WTC11 (cell line): ENCODE results near the gene ZKSCAN8. TPM values are rescaled to one million over a fixed set of nuclear protein-coding genes. Genes with fewer than 3 reads are reported as not detected.

Experiments used
- ATAC-seq: fragments of 200-7000 bp; cut with Tn5 transposase; 2 replicates; pipeline ENCODE4 v1.10.0; 2021; ENCODE audit warnings: mild to moderate bottlenecking, moderate library complexity
- CTCF ChIA-PET: fragments of 300-600 bp; sonication (Branson Sonifier 250); formaldehyde crosslinking; loops from one replicate; lab custom pipeline; 2021; ENCODE audit warnings: antibody characterized with exemption; lab: Charles Lee
- POLR2A ChIA-PET: fragments of 350-600 bp; sonication (Branson Sonifier 250); formaldehyde crosslinking; loops from one replicate; lab custom pipeline; 2021; ENCODE audit warnings: antibody characterized with exemption; lab: Charles Lee
- DNase-seq: peaks from one replicate; pipeline ENCODE4 v3.0.0; 2021; ENCODE audit warnings: low spot score
- H3K27ac Mint-ChIP-seq: 2 replicates; pipeline ENCODE4 v1.8.0; 2021; ENCODE audit warnings: mixed read lengths
- H3K27me3 Mint-ChIP-seq: 2 replicates; pipeline ENCODE4 v1.8.0; 2021; ENCODE audit warnings: low read depth, mild to moderate bottlenecking, moderate library complexity, mixed read lengths
- H3K36me3 Mint-ChIP-seq: 2 replicates; pipeline ENCODE4 v1.8.0; 2021; ENCODE audit warnings: mixed read lengths
- H3K4me1 Mint-ChIP-seq: 2 replicates; pipeline ENCODE4 v1.8.0; 2022; ENCODE audit warnings: mixed read lengths
- H3K4me3 Mint-ChIP-seq: 2 replicates; pipeline ENCODE4 v1.8.0; 2021; ENCODE audit warnings: mild to moderate bottlenecking, moderate library complexity, mixed read lengths
- H3K9me3 Mint-ChIP-seq: 2 replicates; pipeline ENCODE4 v1.8.0; 2021; ENCODE audit warnings: mixed read lengths
- ATF1 ChIP-seq: sonication (generic); formaldehyde crosslinking; IDR thresholded peaks from 2 replicates; pipeline ENCODE4 v1.8.1; 2023; ENCODE audit warnings: mild to moderate bottlenecking, moderate library complexity, missing genetic modification reagents
- ELF4 ChIP-seq: sonication (generic); formaldehyde crosslinking; IDR thresholded peaks from 2 replicates; pipeline ENCODE4 v1.8.1; 2022; ENCODE audit warnings: low read depth, mild to moderate bottlenecking, moderate library complexity, missing genetic modification reagents
- GTF2I ChIP-seq: fragments of 250-450 bp; sonication (Bioruptor Pico); conservative IDR thresholded peaks from 2 replicates; pipeline ENCODE4 v1.4.0; 2021; ENCODE audit warnings: mild to moderate bottlenecking
- IRF2 ChIP-seq: sonication (generic); formaldehyde crosslinking; IDR thresholded peaks from 2 replicates; pipeline ENCODE4 v1.8.0; 2022; ENCODE audit warnings: low read depth, missing genetic modification reagents, borderline replicate concordance
- JAZF1 ChIP-seq: fragments of 250-450 bp; sonication (Bioruptor Pico); IDR thresholded peaks from 2 replicates; pipeline ENCODE4 v1.9.0; 2021; ENCODE audit warnings: moderate library complexity, mild to moderate bottlenecking, inconsistent platforms
- NFYB ChIP-seq: sonication (generic); formaldehyde crosslinking; conservative IDR thresholded peaks from 2 replicates; pipeline ENCODE4 v1.8.0; 2022; ENCODE audit warnings: low read depth, missing genetic modification reagents
- RORB ChIP-seq: fragments of 250-450 bp; sonication (Bioruptor Pico); IDR thresholded peaks from 2 replicates; pipeline ENCODE4 v1.9.0; 2021; ENCODE audit warnings: mild to moderate bottlenecking
- TEAD1 ChIP-seq: sonication (generic); formaldehyde crosslinking; IDR thresholded peaks from 2 replicates; pipeline ENCODE4 v1.8.0; 2022; ENCODE audit warnings: mild to moderate bottlenecking, missing genetic modification reagents
- ZNF121 ChIP-seq: sonication (generic); formaldehyde crosslinking; IDR thresholded peaks from 2 replicates; pipeline ENCODE4 v1.8.0; 2023; ENCODE audit warnings: missing genetic modification reagents
- ZNF396 ChIP-seq: fragments of 250-450 bp; sonication (Bioruptor Pico); IDR thresholded peaks from 2 replicates; pipeline ENCODE4 v1.8.0; 2021; ENCODE audit warnings: mild to moderate bottlenecking, moderate library complexity, borderline replicate concordance
- total RNA-seq: library from RNA; stranded (reverse); gene quantifications from 3 replicates; pipeline ENCODE4 v1.2.3, GENCODE V29; 2021
- TF ChIP-seq, protein P1 (sequence below): sonication (generic); formaldehyde crosslinking; IDR thresholded peaks from 2 replicates; pipeline ENCODE4 v1.8.0; 2022; ENCODE audit warnings: mild to moderate bottlenecking, missing genetic modification reagents
- TF ChIP-seq, protein P2 (sequence below): sonication (generic); formaldehyde crosslinking; IDR thresholded peaks from 2 replicates; pipeline ENCODE4 v1.8.1; 2023; ENCODE audit warnings: mild to moderate bottlenecking, missing genetic modification reagents
- TF ChIP-seq, protein P3 (sequence below): sonication (generic); formaldehyde crosslinking; IDR thresholded peaks from 2 replicates; pipeline ENCODE4 v1.8.1; 2022; ENCODE audit warnings: mild to moderate bottlenecking, missing genetic modification reagents, moderate library complexity, borderline replicate concordance
- TF ChIP-seq, protein P4 (sequence below): fragments of 250-450 bp; sonication (Bioruptor Pico); IDR thresholded peaks from 2 replicates; pipeline ENCODE4 v2.1.2; 2022; ENCODE audit warnings: mild to moderate bottlenecking, moderate library complexity
- TF ChIP-seq, protein P5 (sequence below): sonication (generic); formaldehyde crosslinking; IDR thresholded peaks from 2 replicates; pipeline ENCODE4 v1.8.0; 2022; ENCODE audit warnings: mild to moderate bottlenecking, missing genetic modification reagents
- TF ChIP-seq, protein P6 (sequence below): fragments of 250-450 bp; sonication (Bioruptor Pico); IDR thresholded peaks from 2 replicates; pipeline ENCODE4 v1.9.0; 2021; ENCODE audit warnings: mild to moderate bottlenecking, borderline replicate concordance
- TF ChIP-seq, protein P7 (sequence below): sonication (generic); formaldehyde crosslinking; IDR thresholded peaks from 2 replicates; pipeline ENCODE4 v1.8.1; 2023; ENCODE audit warnings: mild to moderate bottlenecking, missing genetic modification reagents
- TF ChIP-seq, protein P8 (sequence below): sonication (generic); formaldehyde crosslinking; IDR thresholded peaks from 2 replicates; pipeline ENCODE4 v1.8.0; 2022; ENCODE audit warnings: missing genetic modification reagents

The ZKSCAN8 gene
- total RNA-seq, 1 experiment from 2014 or later, result 21.7 TPM

DNA sequence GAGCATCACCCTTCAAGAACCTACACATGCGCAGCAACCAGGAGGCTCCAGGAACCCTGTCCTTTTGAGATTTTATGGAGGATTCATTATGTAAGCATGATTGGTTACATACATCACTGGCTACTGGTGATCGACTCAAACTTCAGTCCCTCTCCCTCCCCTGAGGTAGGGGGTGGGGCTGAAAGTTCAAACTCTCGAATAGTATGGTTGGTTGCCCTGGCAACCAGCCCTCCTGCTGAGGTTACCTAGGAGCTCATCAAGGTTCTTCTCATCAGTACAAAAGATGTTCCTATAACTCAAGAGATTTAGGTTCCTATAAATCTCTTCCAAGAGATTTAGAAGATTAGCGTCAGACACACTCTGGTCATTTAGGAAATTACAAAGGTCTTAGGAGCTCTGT lies 61.5 kb downstream of the ZKSCAN8 start:
- TF ChIP-seq IRF2 (CRISPR knock-in tag), result no peak
- no peak for TF ChIP-seq RORB
- TF ChIP-seq, all 79 proteins: peak for 0
- H3K4me1 Mint-ChIP-seq, result peaks cover 11% of the 10 kb centered on the region
- ATAC-seq, result peak; percentile 42
- CTCF ChIA-PET, result no interaction called here
- H3K36me3 Mint-ChIP-seq, result no peaks in the 10 kb centered on the region
- H3K9me3 Mint-ChIP-seq, result peaks cover 12% of the 10 kb centered on the region
- POLR2A ChIA-PET, result interaction anchor here (1.0 kb wide), 1 partner anchor 62 kb away, joined by 4 read pairs; the partner anchor contains the start of gene ZKSCAN8
- peaks cover 93% of the 10 kb centered on the region for H3K27me3 Mint-ChIP-seq
- DNase-seq, result peak; percentile 75
- H3K27ac Mint-ChIP-seq, result no peak overlapping the region
- H3K4me3 Mint-ChIP-seq, result no peak overlapping the region

DNA sequence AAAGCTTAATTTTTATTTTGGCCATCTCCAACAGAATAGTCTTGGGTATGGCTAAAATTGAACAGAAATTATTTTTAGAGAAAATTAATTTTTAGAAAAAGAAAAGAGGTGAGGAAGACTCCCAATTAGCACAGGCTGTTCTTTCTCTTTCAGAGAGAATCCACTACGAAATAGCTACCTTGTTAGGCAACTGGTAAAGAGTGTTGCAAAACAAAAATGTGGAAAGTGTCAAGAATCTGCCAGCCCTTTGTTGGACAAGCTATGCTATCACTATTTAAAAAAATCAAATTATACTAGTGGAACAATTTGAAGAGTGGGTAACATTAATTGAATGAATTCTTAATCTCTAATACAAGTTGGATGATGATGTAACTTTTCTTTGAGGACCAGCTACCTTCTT lies 64.2 kb downstream of the ZKSCAN8 start:
- ChIA-PET CTCF (no interaction called here), POLR2A (no interaction called here)
- no peaks in the 10 kb centered on the region for H3K36me3 Mint-ChIP-seq
- TF ChIP-seq, protein P1, sequence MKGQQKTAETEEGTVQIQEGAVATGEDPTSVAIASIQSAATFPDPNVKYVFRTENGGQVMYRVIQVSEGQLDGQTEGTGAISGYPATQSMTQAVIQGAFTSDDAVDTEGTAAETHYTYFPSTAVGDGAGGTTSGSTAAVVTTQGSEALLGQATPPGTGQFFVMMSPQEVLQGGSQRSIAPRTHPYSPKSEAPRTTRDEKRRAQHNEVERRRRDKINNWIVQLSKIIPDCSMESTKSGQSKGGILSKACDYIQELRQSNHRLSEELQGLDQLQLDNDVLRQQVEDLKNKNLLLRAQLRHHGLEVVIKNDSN (CRISPR knock-in tag), result no peak
- TF ChIP-seq, protein P2, sequence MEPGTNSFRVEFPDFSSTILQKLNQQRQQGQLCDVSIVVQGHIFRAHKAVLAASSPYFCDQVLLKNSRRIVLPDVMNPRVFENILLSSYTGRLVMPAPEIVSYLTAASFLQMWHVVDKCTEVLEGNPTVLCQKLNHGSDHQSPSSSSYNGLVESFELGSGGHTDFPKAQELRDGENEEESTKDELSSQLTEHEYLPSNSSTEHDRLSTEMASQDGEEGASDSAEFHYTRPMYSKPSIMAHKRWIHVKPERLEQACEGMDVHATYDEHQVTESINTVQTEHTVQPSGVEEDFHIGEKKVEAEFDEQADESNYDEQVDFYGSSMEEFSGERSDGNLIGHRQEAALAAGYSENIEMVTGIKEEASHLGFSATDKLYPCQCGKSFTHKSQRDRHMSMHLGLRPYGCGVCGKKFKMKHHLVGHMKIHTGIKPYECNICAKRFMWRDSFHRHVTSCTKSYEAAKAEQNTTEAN (CRISPR knock-in tag), result no peak
- TF ChIP-seq, protein P3, sequence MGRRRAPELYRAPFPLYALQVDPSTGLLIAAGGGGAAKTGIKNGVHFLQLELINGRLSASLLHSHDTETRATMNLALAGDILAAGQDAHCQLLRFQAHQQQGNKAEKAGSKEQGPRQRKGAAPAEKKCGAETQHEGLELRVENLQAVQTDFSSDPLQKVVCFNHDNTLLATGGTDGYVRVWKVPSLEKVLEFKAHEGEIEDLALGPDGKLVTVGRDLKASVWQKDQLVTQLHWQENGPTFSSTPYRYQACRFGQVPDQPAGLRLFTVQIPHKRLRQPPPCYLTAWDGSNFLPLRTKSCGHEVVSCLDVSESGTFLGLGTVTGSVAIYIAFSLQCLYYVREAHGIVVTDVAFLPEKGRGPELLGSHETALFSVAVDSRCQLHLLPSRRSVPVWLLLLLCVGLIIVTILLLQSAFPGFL, result no peak
- no peak for TF ChIP-seq ZNF396
- no peak for TF ChIP-seq RORB
- TF ChIP-seq, protein P4, sequence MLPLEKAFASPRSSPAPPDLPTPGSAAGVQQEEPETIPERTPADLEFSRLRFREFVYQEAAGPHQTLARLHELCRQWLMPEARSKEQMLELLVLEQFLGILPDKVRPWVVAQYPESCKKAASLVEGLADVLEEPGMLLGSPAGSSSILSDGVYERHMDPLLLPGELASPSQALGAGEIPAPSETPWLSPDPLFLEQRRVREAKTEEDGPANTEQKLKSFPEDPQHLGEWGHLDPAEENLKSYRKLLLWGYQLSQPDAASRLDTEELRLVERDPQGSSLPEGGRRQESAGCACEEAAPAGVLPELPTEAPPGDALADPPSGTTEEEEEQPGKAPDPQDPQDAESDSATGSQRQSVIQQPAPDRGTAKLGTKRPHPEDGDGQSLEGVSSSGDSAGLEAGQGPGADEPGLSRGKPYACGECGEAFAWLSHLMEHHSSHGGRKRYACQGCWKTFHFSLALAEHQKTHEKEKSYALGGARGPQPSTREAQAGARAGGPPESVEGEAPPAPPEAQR (CRISPR knock-in tag), result no peak
- TF ChIP-seq NFYB (CRISPR knock-in tag), result no peak
- no peak for TF ChIP-seq GTF2I
- TF ChIP-seq, protein P5, sequence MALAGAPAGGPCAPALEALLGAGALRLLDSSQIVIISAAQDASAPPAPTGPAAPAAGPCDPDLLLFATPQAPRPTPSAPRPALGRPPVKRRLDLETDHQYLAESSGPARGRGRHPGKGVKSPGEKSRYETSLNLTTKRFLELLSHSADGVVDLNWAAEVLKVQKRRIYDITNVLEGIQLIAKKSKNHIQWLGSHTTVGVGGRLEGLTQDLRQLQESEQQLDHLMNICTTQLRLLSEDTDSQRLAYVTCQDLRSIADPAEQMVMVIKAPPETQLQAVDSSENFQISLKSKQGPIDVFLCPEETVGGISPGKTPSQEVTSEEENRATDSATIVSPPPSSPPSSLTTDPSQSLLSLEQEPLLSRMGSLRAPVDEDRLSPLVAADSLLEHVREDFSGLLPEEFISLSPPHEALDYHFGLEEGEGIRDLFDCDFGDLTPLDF (CRISPR knock-in tag), result no peak
- TF ChIP-seq TEAD1 (CRISPR knock-in tag), result no peak
- no peak for TF ChIP-seq ELF4 (CRISPR knock-in tag)
- no peak for TF ChIP-seq ZNF121 (CRISPR knock-in tag)
- TF ChIP-seq, protein P6, sequence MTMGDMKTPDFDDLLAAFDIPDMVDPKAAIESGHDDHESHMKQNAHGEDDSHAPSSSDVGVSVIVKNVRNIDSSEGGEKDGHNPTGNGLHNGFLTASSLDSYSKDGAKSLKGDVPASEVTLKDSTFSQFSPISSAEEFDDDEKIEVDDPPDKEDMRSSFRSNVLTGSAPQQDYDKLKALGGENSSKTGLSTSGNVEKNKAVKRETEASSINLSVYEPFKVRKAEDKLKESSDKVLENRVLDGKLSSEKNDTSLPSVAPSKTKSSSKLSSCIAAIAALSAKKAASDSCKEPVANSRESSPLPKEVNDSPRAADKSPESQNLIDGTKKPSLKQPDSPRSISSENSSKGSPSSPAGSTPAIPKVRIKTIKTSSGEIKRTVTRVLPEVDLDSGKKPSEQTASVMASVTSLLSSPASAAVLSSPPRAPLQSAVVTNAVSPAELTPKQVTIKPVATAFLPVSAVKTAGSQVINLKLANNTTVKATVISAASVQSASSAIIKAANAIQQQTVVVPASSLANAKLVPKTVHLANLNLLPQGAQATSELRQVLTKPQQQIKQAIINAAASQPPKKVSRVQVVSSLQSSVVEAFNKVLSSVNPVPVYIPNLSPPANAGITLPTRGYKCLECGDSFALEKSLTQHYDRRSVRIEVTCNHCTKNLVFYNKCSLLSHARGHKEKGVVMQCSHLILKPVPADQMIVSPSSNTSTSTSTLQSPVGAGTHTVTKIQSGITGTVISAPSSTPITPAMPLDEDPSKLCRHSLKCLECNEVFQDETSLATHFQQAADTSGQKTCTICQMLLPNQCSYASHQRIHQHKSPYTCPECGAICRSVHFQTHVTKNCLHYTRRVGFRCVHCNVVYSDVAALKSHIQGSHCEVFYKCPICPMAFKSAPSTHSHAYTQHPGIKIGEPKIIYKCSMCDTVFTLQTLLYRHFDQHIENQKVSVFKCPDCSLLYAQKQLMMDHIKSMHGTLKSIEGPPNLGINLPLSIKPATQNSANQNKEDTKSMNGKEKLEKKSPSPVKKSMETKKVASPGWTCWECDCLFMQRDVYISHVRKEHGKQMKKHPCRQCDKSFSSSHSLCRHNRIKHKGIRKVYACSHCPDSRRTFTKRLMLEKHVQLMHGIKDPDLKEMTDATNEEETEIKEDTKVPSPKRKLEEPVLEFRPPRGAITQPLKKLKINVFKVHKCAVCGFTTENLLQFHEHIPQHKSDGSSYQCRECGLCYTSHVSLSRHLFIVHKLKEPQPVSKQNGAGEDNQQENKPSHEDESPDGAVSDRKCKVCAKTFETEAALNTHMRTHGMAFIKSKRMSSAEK (CRISPR knock-in tag), result no peak
- TF ChIP-seq ATF1, result no peak
- TF ChIP-seq, protein P7, sequence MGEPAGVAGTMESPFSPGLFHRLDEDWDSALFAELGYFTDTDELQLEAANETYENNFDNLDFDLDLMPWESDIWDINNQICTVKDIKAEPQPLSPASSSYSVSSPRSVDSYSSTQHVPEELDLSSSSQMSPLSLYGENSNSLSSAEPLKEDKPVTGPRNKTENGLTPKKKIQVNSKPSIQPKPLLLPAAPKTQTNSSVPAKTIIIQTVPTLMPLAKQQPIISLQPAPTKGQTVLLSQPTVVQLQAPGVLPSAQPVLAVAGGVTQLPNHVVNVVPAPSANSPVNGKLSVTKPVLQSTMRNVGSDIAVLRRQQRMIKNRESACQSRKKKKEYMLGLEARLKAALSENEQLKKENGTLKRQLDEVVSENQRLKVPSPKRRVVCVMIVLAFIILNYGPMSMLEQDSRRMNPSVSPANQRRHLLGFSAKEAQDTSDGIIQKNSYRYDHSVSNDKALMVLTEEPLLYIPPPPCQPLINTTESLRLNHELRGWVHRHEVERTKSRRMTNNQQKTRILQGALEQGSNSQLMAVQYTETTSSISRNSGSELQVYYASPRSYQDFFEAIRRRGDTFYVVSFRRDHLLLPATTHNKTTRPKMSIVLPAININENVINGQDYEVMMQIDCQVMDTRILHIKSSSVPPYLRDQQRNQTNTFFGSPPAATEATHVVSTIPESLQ (CRISPR knock-in tag), result no peak
- no peak for TF ChIP-seq JAZF1 (CRISPR knock-in tag)
- TF ChIP-seq, protein P8, sequence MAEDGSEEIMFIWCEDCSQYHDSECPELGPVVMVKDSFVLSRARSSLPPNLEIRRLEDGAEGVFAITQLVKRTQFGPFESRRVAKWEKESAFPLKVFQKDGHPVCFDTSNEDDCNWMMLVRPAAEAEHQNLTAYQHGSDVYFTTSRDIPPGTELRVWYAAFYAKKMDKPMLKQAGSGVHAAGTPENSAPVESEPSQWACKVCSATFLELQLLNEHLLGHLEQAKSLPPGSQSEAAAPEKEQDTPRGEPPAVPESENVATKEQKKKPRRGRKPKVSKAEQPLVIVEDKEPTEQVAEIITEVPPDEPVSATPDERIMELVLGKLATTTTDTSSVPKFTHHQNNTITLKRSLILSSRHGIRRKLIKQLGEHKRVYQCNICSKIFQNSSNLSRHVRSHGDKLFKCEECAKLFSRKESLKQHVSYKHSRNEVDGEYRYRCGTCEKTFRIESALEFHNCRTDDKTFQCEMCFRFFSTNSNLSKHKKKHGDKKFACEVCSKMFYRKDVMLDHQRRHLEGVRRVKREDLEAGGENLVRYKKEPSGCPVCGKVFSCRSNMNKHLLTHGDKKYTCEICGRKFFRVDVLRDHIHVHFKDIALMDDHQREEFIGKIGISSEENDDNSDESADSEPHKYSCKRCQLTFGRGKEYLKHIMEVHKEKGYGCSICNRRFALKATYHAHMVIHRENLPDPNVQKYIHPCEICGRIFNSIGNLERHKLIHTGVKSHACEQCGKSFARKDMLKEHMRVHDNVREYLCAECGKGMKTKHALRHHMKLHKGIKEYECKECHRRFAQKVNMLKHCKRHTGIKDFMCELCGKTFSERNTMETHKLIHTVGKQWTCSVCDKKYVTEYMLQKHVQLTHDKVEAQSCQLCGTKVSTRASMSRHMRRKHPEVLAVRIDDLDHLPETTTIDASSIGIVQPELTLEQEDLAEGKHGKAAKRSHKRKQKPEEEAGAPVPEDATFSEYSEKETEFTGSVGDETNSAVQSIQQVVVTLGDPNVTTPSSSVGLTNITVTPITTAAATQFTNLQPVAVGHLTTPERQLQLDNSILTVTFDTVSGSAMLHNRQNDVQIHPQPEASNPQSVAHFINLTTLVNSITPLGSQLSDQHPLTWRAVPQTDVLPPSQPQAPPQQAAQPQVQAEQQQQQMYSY, result no peak
- peaks cover 14% of the 10 kb centered on the region for H3K4me1 Mint-ChIP-seq
- ATAC-seq (no peak), DNase-seq (no peak)
- H3K27me3 Mint-ChIP-seq, result peaks cover 95% of the 10 kb centered on the region
- H3K4me3 Mint-ChIP-seq, result no peak overlapping the region
- no peak overlapping the region for H3K27ac Mint-ChIP-seq
- H3K9me3 Mint-ChIP-seq, result no peaks in the 10 kb centered on the region
